Neural cell (in vitro differentiated cells): ENCODE results near the gene JPH4. TPM values are rescaled to one million over a fixed set of nuclear protein-coding genes. Genes with fewer than 3 reads are reported as not detected.

Experiments
- H2AFZ ChIP-seq: fragments of 200-600, 300-800 bp; sonication (generic), shearing (Covaris generic); 2 replicates; pipeline ENCODE4 v1.6.0; 2014; ENCODE audit warnings: low read depth, mild to moderate bottlenecking, antibody characterized with exemption, low read length, moderate library complexity
- H3F3A ChIP-seq: fragments of 200-600 bp; shearing (Covaris generic); 2 replicates; pipeline ENCODE4 v1.6.1; 2016; ENCODE audit warnings: mild to moderate bottlenecking, moderate library complexity, mixed read lengths, antibody characterized with exemption, low read length; ENCODE audit not compliant: insufficient read depth, poor library complexity, severe bottlenecking
- H3K27ac ChIP-seq: fragments of 200-600, 300-800 bp; sonication (generic), shearing (Covaris generic); 2 replicates; pipeline ENCODE4 v1.5.1; 2014; ENCODE audit warnings: mild to moderate bottlenecking, low read length, moderate library complexity
- H3K27me3 ChIP-seq: fragments of 300-800, 200-600 bp; sonication (generic), shearing (Covaris generic); 2 replicates; pipeline ENCODE4 v1.6.0; 2014; ENCODE audit warnings: mild to moderate bottlenecking, low read depth, low read length, moderate library complexity; ENCODE audit not compliant: insufficient read depth
- H3K36me3 ChIP-seq: fragments of 300-800, 200-600 bp; sonication (generic), shearing (Covaris generic); 2 replicates; pipeline ENCODE4 v1.5.1; 2014; ENCODE audit warnings: mild to moderate bottlenecking, antibody characterized with exemption, low read length, moderate library complexity; ENCODE audit not compliant: insufficient read depth
- H3K4me2 ChIP-seq: fragments of 300-800, 200-600 bp; sonication (generic), shearing (Covaris generic); 2 replicates; pipeline ENCODE4 v1.6.0; 2014; ENCODE audit warnings: mild to moderate bottlenecking, low read length
- H3K4me3 ChIP-seq: fragments of 300-800, 200-600 bp; sonication (generic), shearing (Covaris generic); 2 replicates; pipeline ENCODE4 v1.5.1; 2014; ENCODE audit warnings: mild to moderate bottlenecking, low read length, moderate library complexity
- H3K79me2 ChIP-seq: fragments of 200-600 bp; shearing (Covaris generic); replicated peaks from 2 replicates; pipeline ENCODE4 v1.6.0; 2014; ENCODE audit warnings: mild to moderate bottlenecking, low read length, moderate library complexity; ENCODE audit not compliant: insufficient read depth
- H3K9ac ChIP-seq: fragments of 300-800, 200-600 bp; sonication (generic), shearing (Covaris generic); 2 replicates; pipeline ENCODE4 v1.6.1; 2016; ENCODE audit warnings: mild to moderate bottlenecking, low read length, mixed read lengths
- H3K9me2 ChIP-seq: fragments of 200-600 bp; shearing (Covaris generic); 2 replicates; pipeline ENCODE4 v1.6.1; 2016; ENCODE audit warnings: mild to moderate bottlenecking, low read length, mixed read lengths; ENCODE audit not compliant: insufficient read depth
- H3K9me3 ChIP-seq: fragments of 200-600, 300-800 bp; sonication (generic), shearing (Covaris generic); 2 replicates; pipeline ENCODE4 v1.6.1; 2016; ENCODE audit warnings: mild to moderate bottlenecking, mixed run types, low read length, moderate library complexity, mixed read lengths
- H4K20me1 ChIP-seq: fragments of 200-600 bp; shearing (Covaris generic); 2 replicates; pipeline ENCODE4 v1.6.1; 2016; ENCODE audit warnings: mild to moderate bottlenecking, mixed run types; ENCODE audit not compliant: insufficient read depth
- CTCF ChIP-seq: fragments of 450-650 bp; IDR thresholded peaks from 2 replicates; pipeline ENCODE4 v1.5.1; 2014; ENCODE audit warnings: antibody characterized with exemption, mild to moderate bottlenecking, moderate library complexity; ENCODE audit not compliant: poor library complexity, severe bottlenecking
- EP300 ChIP-seq: fragments of 450-650 bp; conservative IDR thresholded peaks from 2 replicates; pipeline ENCODE4 v1.6.1; 2014; ENCODE audit warnings: antibody characterized with exemption, mild to moderate bottlenecking, moderate library complexity; ENCODE audit not compliant: poor library complexity, severe bottlenecking
- EZH2 ChIP-seq: fragments of 200-600, 300-800 bp; shearing (Covaris generic), sonication (generic); IDR thresholded peaks from 2 replicates; pipeline ENCODE4 v1.6.1; 2014; ENCODE audit warnings: antibody characterized with exemption, low read length, borderline replicate concordance, mild to moderate bottlenecking; ENCODE audit not compliant: insufficient read depth, poor library complexity, severe bottlenecking
- MXI1 ChIP-seq: fragments of 450-650 bp; conservative IDR thresholded peaks from 2 replicates; pipeline ENCODE4 v1.6.1; 2014; ENCODE audit warnings: antibody characterized with exemption, mild to moderate bottlenecking; ENCODE audit not compliant: poor library complexity, severe bottlenecking
- POLR2AphosphoS5 ChIP-seq: IDR thresholded peaks from 2 replicates; pipeline ENCODE4 v1.6.1; 2012
- RAD21 ChIP-seq: fragments of 450-650 bp; conservative IDR thresholded peaks from 2 replicates; pipeline ENCODE4 v1.6.1; 2014; ENCODE audit warnings: antibody characterized with exemption, mild to moderate bottlenecking, moderate library complexity
- REST ChIP-seq: IDR thresholded peaks from 2 replicates; pipeline ENCODE4 v1.6.1; 2012; ENCODE audit warnings: borderline replicate concordance
- SMC3 ChIP-seq: fragments of 450-650 bp; conservative IDR thresholded peaks from 2 replicates; pipeline ENCODE4 v1.6.1; 2014; ENCODE audit warnings: antibody characterized with exemption, mild to moderate bottlenecking, moderate library complexity; ENCODE audit not compliant: poor library complexity
- TAF1 ChIP-seq: IDR thresholded peaks from 2 replicates; pipeline ENCODE4 v1.6.1; 2012; ENCODE audit warnings: low read depth
- polyA plus RNA-seq: library from polyadenylated mRNA; depleted of rRNA; stranded (reverse); fragments of >200 nt; gene quantifications from 2 replicates; pipeline ENCODE4 v1.2.3, GENCODE V29; 2014

JPH4 gene
- polyA plus RNA-seq, 1 donor from 2014 or later = 68.2 TPM

GRCh38 chr14:23605931-23606585, 27.5 kb upstream of the JPH4 start:
- TF ChIP-seq CTCF (no peak), POLR2AphosphoS5 (no peak), EP300 (no peak), EZH2 (no peak), SMC3 (no peak), MXI1 (no peak), RAD21 (no peak), TAF1 (no peak), REST (no peak)
- H3F3A ChIP-seq = no peaks in the 10 kb centered on the region

GRCh38 chr14:23604675-23605170, 26.1 kb upstream of the JPH4 start:
- no peak overlapping the region for H3K4me2 ChIP-seq
- no peak overlapping the region for H2AFZ ChIP-seq
- H3F3A ChIP-seq = no peaks in the 10 kb centered on the region
- no peak for TF ChIP-seq MXI1
- TF ChIP-seq EZH2 = no peak
- TF ChIP-seq REST = no peak
- TF ChIP-seq EP300 = no peak
- TF ChIP-seq SMC3 = no peak
- TF ChIP-seq POLR2AphosphoS5 = no peak
- TF ChIP-seq TAF1 = no peak
- TF ChIP-seq CTCF = no peak
- TF ChIP-seq RAD21 = no peak
- no peak overlapping the region for H3K4me3 ChIP-seq
- no peaks in the 10 kb centered on the region for H4K20me1 ChIP-seq
- no peaks in the 10 kb centered on the region for H3K79me2 ChIP-seq
- H3K9me2 ChIP-seq = no peaks in the 10 kb centered on the region
- H3K9ac ChIP-seq = no peak overlapping the region
- H3K27me3 ChIP-seq = no peaks in the 10 kb centered on the region
- H3K27ac ChIP-seq = no peak overlapping the region
- no peaks in the 10 kb centered on the region for H3K9me3 ChIP-seq
- H3K36me3 ChIP-seq = no peaks in the 10 kb centered on the region

More at GRCh38 chr14:23605931-23606585, 27.5 kb upstream of the JPH4 start:
- no peaks in the 10 kb centered on the region for H3K27me3 ChIP-seq
- no peak overlapping the region for H2AFZ ChIP-seq
- no peak overlapping the region for H3K4me2 ChIP-seq
- no peaks in the 10 kb centered on the region for H3K36me3 ChIP-seq
- H3K9me2 ChIP-seq = no peaks in the 10 kb centered on the region
- H4K20me1 ChIP-seq = no peaks in the 10 kb centered on the region
- no peak overlapping the region for H3K4me3 ChIP-seq
- no peaks in the 10 kb centered on the region for H3K9me3 ChIP-seq
- H3K27ac ChIP-seq = no peak overlapping the region
- no peak overlapping the region for H3K9ac ChIP-seq
- no peaks in the 10 kb centered on the region for H3K79me2 ChIP-seq
